Measurements from ENCODE around the gene ELOVL6. TPM values are rescaled to one million over a fixed set of nuclear protein-coding genes. Genes with fewer than 3 reads are reported as not detected.
"Not testable (repeated sequence)": the region's sequence is repeated elsewhere in the genome, so short reads cannot be mapped to it uniquely, and the experiment has no call there.

The ELOVL6 gene
- polyA plus RNA-seq, 1 donor from 2014 or later: 21.3 TPM

DNA sequence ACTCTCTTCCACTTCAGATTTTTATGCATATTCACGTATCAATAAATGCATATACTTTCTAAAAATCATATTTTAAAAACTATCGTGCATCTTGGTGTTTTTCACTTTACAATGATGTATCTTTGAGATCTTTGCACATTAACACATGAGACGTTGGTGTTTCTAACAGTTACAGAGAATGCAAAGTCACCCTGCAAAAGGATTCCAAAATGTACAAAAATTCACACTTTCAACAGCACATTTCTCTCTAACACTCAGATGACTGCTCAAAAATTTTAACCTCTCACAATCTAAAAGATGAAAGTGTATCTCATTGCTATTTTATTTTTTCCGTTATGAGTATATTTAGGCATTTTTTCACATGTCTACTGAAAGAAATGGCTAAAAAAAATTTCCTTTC is 38.9 kb downstream of the ELOVL6 start:
- TF ChIP-seq EZH2 (IDR thresholded peaks at IDR 0.05; ENCODE audit: borderline replicate concordance, insufficient read depth, low read length, poor library complexity, severe bottlenecking) (no peak), RAD21 (conservative IDR thresholded peaks at IDR 0.05) (no peak), POLR2AphosphoS5 (IDR thresholded peaks at IDR 0.05) (no peak), EP300 (conservative IDR thresholded peaks at IDR 0.05; ENCODE audit: poor library complexity, severe bottlenecking) (no peak), MXI1 (conservative IDR thresholded peaks at IDR 0.05; ENCODE audit: poor library complexity, severe bottlenecking) (no peak)
- TF ChIP-seq, protein P1, sequence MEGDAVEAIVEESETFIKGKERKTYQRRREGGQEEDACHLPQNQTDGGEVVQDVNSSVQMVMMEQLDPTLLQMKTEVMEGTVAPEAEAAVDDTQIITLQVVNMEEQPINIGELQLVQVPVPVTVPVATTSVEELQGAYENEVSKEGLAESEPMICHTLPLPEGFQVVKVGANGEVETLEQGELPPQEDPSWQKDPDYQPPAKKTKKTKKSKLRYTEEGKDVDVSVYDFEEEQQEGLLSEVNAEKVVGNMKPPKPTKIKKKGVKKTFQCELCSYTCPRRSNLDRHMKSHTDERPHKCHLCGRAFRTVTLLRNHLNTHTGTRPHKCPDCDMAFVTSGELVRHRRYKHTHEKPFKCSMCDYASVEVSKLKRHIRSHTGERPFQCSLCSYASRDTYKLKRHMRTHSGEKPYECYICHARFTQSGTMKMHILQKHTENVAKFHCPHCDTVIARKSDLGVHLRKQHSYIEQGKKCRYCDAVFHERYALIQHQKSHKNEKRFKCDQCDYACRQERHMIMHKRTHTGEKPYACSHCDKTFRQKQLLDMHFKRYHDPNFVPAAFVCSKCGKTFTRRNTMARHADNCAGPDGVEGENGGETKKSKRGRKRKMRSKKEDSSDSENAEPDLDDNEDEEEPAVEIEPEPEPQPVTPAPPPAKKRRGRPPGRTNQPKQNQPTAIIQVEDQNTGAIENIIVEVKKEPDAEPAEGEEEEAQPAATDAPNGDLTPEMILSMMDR (IDR thresholded peaks at IDR 0.05; ENCODE audit: poor library complexity, severe bottlenecking): no peak
- TF ChIP-seq, protein P2, sequence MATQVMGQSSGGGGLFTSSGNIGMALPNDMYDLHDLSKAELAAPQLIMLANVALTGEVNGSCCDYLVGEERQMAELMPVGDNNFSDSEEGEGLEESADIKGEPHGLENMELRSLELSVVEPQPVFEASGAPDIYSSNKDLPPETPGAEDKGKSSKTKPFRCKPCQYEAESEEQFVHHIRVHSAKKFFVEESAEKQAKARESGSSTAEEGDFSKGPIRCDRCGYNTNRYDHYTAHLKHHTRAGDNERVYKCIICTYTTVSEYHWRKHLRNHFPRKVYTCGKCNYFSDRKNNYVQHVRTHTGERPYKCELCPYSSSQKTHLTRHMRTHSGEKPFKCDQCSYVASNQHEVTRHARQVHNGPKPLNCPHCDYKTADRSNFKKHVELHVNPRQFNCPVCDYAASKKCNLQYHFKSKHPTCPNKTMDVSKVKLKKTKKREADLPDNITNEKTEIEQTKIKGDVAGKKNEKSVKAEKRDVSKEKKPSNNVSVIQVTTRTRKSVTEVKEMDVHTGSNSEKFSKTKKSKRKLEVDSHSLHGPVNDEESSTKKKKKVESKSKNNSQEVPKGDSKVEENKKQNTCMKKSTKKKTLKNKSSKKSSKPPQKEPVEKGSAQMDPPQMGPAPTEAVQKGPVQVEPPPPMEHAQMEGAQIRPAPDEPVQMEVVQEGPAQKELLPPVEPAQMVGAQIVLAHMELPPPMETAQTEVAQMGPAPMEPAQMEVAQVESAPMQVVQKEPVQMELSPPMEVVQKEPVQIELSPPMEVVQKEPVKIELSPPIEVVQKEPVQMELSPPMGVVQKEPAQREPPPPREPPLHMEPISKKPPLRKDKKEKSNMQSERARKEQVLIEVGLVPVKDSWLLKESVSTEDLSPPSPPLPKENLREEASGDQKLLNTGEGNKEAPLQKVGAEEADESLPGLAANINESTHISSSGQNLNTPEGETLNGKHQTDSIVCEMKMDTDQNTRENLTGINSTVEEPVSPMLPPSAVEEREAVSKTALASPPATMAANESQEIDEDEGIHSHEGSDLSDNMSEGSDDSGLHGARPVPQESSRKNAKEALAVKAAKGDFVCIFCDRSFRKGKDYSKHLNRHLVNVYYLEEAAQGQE (IDR thresholded peaks at IDR 0.05; ENCODE audit: borderline replicate concordance): no peak
- no peaks in the 10 kb centered on the region for H3K9me2 ChIP-seq (ENCODE audit: insufficient read depth, low read length)
- H3K9me3 ChIP-seq (ENCODE audit: low read length): no peaks in the 10 kb centered on the region
- no peaks in the 10 kb centered on the region for H3K36me3 ChIP-seq (ENCODE audit: insufficient read depth, low read length)
- no peaks in the 10 kb centered on the region for H3K27me3 ChIP-seq (ENCODE audit: insufficient read depth, low read depth, low read length)
- H2AFZ ChIP-seq (ENCODE audit: low read depth, low read length): no peak overlapping the region
- H3K4me3 ChIP-seq (ENCODE audit: low read length): no peak overlapping the region
- no peak overlapping the region for H3K27ac ChIP-seq (ENCODE audit: low read length)
- H3K9ac ChIP-seq (ENCODE audit: low read length): no peak overlapping the region
- no peak overlapping the region for H3K4me2 ChIP-seq (ENCODE audit: low read length)
- H3F3A ChIP-seq (ENCODE audit: insufficient read depth, low read length, poor library complexity, severe bottlenecking): no peaks in the 10 kb centered on the region
- H3K79me2 ChIP-seq (replicated peaks; ENCODE audit: insufficient read depth, low read length): peaks cover 26% of the 10 kb centered on the region
- H4K20me1 ChIP-seq (ENCODE audit: insufficient read depth): no peaks in the 10 kb centered on the region

- no peak overlapping the region for H3K27ac ChIP-seq (ENCODE audit: low read length)
- H3K9me2 ChIP-seq (ENCODE audit: insufficient read depth, low read length): no peaks in the 10 kb centered on the region
- H3K4me3 ChIP-seq (ENCODE audit: low read length): no peak overlapping the region
- no peaks in the 10 kb centered on the region for H4K20me1 ChIP-seq (ENCODE audit: insufficient read depth)
- H3K36me3 ChIP-seq (ENCODE audit: insufficient read depth, low read length): no peaks in the 10 kb centered on the region
- no peak overlapping the region for H2AFZ ChIP-seq (ENCODE audit: low read depth, low read length)
- TF ChIP-seq MXI1 (conservative IDR thresholded peaks at IDR 0.05; ENCODE audit: poor library complexity, severe bottlenecking): no peak
- H3K9ac ChIP-seq (ENCODE audit: low read length): no peak overlapping the region
- H3K27me3 ChIP-seq (ENCODE audit: insufficient read depth, low read depth, low read length): no peaks in the 10 kb centered on the region
- no peak overlapping the region for H3K4me2 ChIP-seq (ENCODE audit: low read length)
- H3K9me3 ChIP-seq (ENCODE audit: low read length): no peaks in the 10 kb centered on the region
- no peaks in the 10 kb centered on the region for H3F3A ChIP-seq (ENCODE audit: insufficient read depth, low read length, poor library complexity, severe bottlenecking)
- H3K79me2 ChIP-seq (replicated peaks; ENCODE audit: insufficient read depth, low read length): peaks cover 41% of the 10 kb centered on the region
These were observed 40.8 kb downstream of the ELOVL6 start for GRCh38 chr4:110157580-110157979.

GRCh38 chr4:110157166-110157565 is 41.2 kb downstream of the ELOVL6 start:
- H3F3A ChIP-seq (ENCODE audit: insufficient read depth, low read length, poor library complexity, severe bottlenecking); H3K4me3 ChIP-seq (ENCODE audit: low read length); H4K20me1 ChIP-seq (ENCODE audit: insufficient read depth); H2AFZ ChIP-seq (ENCODE audit: low read depth, low read length); H3K9me2 ChIP-seq (ENCODE audit: insufficient read depth, low read length); H3K4me2 ChIP-seq (ENCODE audit: low read length); H3K9me3 ChIP-seq (ENCODE audit: low read length); H3K36me3 ChIP-seq (ENCODE audit: insufficient read depth, low read length); H3K9ac ChIP-seq (ENCODE audit: low read length); H3K27ac ChIP-seq (ENCODE audit: low read length); H3K27me3 ChIP-seq (ENCODE audit: insufficient read depth, low read depth, low read length): not testable (repeated sequence)
- H3K79me2 ChIP-seq (replicated peaks; ENCODE audit: insufficient read depth, low read length): peaks cover 45% of the 10 kb centered on the region
